HEK293T (cell line): Measurements from ENCODE around the gene PHF13.

Experiments
- ARNT ChIP-seq: fragments of 450-650 bp; IDR thresholded peaks from 2 replicates; pipeline ENCODE4 v1.6.1; 2017; ENCODE audit warnings: mild to moderate bottlenecking
- BHLHE40 ChIP-seq: fragments of 450-650 bp; IDR thresholded peaks from 2 replicates; pipeline ENCODE4 v1.6.1; 2016; ENCODE audit warnings: mild to moderate bottlenecking, moderate library complexity, borderline replicate concordance
- CTBP1 ChIP-seq: fragments of 450-650 bp; IDR thresholded peaks from 2 replicates; pipeline ENCODE4 v1.6.1; 2016; ENCODE audit warnings: borderline replicate concordance
- FOXK2 ChIP-seq: fragments of 450-650 bp; IDR thresholded peaks from 2 replicates; pipeline ENCODE4 v1.6.1; 2016; ENCODE audit warnings: mild to moderate bottlenecking
- FOXM1 ChIP-seq: fragments of 450-650 bp; IDR thresholded peaks from 2 replicates; pipeline ENCODE4 v1.6.1; 2017; ENCODE audit warnings: mild to moderate bottlenecking, borderline replicate concordance
- LEF1 ChIP-seq: fragments of 450-650 bp; IDR thresholded peaks from 2 replicates; pipeline ENCODE4 v1.6.1; 2017; ENCODE audit warnings: mild to moderate bottlenecking, borderline replicate concordance
- SP1 ChIP-seq: fragments of 450-650 bp; IDR thresholded peaks from 2 replicates; pipeline ENCODE4 v1.6.1; 2017
- TARDBP ChIP-seq: fragments of 450-650 bp; IDR thresholded peaks from 2 replicates; pipeline ENCODE4 v1.6.1; 2016
- TF ChIP-seq, protein P1 (sequence below): fragments of 450-650 bp; IDR thresholded peaks from 2 replicates; pipeline ENCODE4 v1.6.1; 2016

DNA sequence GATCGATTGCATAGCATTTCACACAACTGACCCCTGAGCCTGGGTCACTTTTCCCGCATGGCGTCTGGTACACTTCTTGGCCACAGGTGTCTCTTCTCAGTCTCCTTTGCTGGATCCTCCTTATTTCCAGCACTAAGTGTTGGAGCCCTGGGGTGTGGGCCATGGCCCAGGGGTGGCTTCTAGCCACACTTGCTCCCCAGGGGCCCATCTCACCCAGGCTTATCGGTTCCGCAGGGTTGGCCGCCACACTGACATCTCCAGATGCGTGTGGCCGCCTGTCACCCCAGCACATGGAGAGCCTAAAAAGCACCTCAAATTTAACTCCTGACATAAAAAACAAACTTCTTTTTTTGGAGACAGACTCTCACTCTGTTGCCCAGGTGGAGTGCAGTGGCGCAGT, 13.5 kb downstream of the PHF13 start:
- TF ChIP-seq FOXM1, result no peak
- TF ChIP-seq, protein P1, sequence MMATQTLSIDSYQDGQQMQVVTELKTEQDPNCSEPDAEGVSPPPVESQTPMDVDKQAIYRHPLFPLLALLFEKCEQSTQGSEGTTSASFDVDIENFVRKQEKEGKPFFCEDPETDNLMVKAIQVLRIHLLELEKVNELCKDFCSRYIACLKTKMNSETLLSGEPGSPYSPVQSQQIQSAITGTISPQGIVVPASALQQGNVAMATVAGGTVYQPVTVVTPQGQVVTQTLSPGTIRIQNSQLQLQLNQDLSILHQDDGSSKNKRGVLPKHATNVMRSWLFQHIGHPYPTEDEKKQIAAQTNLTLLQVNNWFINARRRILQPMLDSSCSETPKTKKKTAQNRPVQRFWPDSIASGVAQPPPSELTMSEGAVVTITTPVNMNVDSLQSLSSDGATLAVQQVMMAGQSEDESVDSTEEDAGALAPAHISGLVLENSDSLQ, result no peak
- no peak for TF ChIP-seq ARNT
- no peak for TF ChIP-seq BHLHE40
- no peak for TF ChIP-seq SP1
- TF ChIP-seq TARDBP, result no peak
- TF ChIP-seq FOXK2, result no peak
- no peak for TF ChIP-seq LEF1
- no peak for TF ChIP-seq CTBP1
